ENCODE results near the gene CCNE1. TPM values are rescaled to one million over a fixed set of nuclear protein-coding genes. Genes with fewer than 3 reads are reported as not detected.
A peak's percentile ranks its signal among the peaks of the same experiment; 100 is the strongest.

Gene CCNE1
- total RNA-seq, result 3.6 TPM

- peak; percentile 92 for DNase-seq (ENCODE audit: low spot score)
Measured at GRCh38 chr19:29811125-29812079, at the start of gene CCNE1. Gene CCNE1 (plus strand): TSS chr19:29811991. CDS start chr19:29812556, 565 bp downstream.

GRCh38 chr19:29763196-29763595 is 48.6 kb upstream of the CCNE1 start:
- no peak for DNase-seq (ENCODE audit: low spot score)

GRCh38 chr19:29764361-29764760 is 47.4 kb upstream of the CCNE1 start:
- DNase-seq (ENCODE audit: low spot score), result no peak

DNA sequence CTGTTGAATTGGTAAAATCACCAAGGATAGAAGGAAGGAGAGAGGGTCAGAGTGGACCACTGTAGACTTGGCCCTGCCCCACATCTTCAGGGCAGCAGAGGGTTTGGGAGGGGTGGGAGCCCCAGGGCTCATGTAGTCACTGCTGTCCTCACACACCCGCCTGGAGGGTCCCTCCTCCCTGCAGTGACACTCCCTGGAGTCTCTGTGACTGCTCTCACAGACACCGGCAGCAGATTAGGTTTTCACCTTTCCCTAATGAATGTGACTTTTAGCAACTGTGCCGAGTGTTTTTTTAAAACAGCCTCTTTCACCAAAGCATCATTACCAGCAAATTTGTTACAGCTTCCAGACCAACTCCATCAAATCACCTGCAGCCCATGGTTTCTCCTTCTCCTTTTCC is 45.7 kb upstream of the CCNE1 start:
- no peak for DNase-seq (ENCODE audit: low spot score)

DNA sequence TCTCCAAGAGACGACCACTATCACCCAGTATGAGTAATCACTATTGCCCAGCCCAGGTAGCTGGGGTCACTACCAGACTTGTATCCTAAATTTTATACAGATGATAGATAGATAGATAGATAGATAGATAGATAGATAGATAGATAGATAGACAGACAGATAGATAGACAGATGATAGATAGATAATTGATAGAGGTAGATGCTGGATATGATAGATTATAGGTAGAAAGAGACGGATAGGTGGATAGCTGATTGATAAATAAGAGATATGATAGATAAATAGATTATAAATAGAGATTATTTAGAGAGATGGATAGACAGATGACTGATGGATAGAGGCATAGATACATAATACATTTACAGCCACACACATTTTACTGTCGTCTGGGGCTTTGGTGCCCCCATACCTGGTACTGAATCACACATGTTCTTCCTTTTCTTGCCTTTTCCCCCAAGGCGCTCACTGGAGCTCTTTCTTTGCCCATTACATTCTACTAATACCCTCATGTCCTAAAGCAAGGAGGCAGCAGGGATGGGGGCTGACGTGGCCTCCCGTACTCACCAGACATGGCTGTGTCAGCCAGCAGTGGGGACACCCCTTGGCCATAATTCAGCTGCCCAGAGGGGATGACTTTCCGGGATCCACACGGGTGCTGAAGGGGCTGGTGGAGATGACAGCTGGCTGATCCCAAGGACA is 44.6 kb upstream of the CCNE1 start:
- DNase-seq (ENCODE audit: low spot score), result no peak

DNA sequence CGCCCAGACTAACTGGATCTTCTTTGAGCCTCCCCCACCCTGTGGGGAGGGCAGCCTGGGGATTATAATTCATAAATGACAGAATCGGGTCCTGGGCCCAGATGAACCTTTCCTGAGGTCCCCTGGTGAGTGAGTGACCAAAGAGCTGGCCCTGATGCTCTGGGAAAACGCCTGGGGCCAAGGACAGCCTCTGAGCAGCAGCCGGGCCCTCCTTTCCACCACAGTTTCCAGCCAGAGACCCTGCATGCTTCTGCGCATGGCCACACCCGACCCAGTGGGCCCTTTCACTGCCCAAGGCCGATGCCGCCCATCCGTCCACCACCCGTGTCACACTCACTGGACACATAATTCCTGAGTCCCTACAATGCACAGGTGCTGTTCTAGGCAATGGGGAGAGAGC is 43.6 kb upstream of the CCNE1 start:
- DNase-seq (ENCODE audit: low spot score), result no peak

DNA sequence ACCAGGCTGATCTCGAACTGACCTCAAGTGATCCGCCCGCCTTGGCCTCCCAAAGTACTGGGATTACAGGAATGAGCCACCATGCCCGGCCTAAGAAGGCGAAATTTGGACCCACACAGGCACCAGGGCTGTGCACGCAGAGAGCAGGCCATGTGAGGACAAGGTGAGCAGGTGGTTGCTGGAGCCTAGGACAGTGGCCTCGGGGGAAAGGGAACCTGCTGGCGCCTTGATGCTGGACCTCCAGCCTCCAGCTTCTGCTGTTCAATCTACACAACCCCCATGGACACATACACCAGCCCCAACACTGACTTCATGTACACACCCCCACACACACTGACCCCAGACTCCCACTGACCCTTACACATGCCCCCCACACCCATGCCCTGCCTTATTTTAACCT is 41.8 kb upstream of the CCNE1 start:
- DNase-seq (ENCODE audit: low spot score), result no peak

DNA sequence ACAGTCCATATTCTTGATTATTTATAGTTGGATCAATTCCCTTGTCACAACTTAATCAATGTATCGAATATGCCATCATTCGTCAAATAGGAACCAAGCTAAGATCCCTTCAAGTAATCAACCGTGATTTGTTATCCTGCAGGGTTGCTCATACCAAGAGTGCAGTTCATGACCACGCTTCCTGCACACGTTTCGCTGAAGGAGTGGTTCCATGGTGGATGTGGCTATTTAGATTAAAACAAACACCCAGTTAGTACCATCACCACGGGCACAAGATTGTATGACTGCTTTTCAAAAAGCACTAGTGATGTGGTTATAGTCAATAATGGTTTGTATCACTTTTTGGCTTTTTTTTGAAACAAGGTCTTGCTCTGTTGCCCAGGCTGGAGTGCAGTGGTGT is 41.1 kb upstream of the CCNE1 start:
- DNase-seq (ENCODE audit: low spot score), result no peak

- DNase-seq (ENCODE audit: low spot score), result peak; percentile 60
Measured at GRCh38 chr19:29771708-29772414, 39.9 kb upstream of the CCNE1 start.

- DNase-seq (ENCODE audit: low spot score), result no peak
Measured at GRCh38 chr19:29772696-29773095, 39.1 kb upstream of the CCNE1 start.

GRCh38 chr19:29773141-29773540 is 38.6 kb upstream of the CCNE1 start:
- no peak for DNase-seq (ENCODE audit: low spot score)

DNA sequence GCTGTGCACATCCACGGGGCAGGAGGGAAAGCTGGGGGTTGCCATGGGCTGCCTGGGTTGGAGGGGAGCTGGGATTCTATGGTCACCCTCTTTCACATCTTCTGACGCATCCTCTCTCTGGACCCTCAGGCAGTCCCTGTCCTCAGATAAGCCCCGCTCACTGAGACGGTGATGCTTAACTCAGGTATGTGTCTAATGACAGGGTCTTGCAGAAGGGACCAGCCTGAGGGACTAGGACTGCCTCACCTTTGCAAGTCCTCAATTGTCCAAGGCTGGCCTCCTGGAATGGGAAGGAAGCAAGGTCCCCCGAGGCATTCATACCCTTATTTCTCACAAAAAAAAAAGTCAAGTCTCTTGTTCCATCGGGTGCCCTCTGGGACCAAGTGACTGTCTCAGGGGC is 37.7 kb upstream of the CCNE1 start:
- no peak for DNase-seq (ENCODE audit: low spot score)

GRCh38 chr19:29777781-29778309 is 33.9 kb upstream of the CCNE1 start:
- DNase-seq (ENCODE audit: low spot score), result no peak

DNA sequence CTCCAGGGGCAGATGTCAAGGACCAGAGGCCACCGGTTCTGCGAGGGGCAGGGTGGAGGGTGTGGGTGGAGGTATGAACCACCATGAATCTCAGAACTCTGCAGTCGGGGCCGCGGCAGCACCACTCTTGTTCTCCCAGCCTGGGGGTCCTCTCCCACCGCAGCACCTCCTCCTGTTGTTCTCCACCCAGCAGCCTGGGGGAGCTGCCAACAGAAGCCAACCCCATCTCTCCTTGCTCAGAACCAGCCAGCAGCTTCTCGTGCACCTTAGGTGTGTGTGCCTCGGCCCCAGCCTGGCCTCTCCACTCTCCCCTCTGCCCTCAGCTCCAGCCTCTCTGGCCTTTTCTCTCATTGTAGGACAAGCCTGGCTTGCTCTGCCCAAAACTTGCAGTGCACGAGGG is 31.9 kb upstream of the CCNE1 start:
- DNase-seq (ENCODE audit: low spot score), result no peak

DNA sequence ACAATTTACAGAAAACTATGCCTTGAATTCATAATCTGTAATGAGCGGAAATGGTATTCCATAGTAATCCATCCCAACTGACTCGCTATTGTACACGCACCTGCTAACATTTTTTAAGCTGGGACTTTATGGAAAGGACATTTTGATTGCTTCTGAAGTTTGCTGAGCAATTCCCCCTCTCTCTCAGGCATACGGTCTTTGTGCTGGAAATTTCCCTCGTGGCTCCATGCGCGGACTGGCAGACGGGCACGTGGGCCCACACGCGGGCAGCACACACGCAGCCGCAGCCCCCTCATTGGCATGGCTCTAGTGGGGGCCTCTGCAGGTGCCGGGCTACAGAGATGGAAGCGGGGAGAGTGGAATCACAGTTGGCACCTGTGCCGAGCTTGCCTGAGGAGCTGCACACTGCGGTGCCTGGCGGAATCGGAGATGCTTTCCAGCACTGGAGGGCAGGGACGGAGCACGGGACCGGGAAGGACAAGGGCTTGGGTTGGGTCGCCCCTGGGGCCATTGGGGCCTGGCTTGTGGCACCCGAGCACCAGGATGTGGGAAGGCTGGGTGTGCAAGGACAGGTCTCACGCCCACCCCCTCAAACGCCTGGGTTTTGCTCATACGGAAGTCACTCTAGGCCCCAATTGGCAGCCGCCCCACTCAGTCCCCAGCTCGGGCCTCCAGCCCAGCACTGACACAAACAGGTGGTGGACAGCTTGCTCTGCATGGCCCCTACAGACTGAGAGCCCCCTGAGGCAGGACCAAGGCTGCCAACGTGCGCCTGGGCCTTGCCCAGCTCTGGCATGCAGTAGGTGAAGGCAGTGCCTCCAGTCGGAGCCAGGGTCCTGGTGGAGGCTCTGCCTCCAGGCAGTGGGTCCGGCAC is 30.2 kb upstream of the CCNE1 start:
- no peak for DNase-seq (ENCODE audit: low spot score)

DNA sequence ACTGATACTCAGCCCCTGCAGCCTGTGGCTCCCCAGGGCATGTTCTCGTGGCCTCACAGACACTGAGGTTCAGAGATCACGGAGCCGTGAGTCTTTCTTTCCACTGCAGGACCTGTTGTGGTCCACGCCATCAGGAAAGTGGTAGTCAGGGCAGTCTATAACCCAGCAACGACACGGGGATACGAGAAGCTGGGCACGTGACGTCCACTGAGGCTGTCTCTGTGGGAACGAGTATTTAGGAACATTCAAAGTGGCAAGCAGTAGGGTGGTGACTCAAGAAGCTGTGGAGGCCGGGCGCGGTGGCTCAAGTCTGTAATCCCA is 29.6 kb upstream of the CCNE1 start:
- DNase-seq (ENCODE audit: low spot score), result no peak

DNA sequence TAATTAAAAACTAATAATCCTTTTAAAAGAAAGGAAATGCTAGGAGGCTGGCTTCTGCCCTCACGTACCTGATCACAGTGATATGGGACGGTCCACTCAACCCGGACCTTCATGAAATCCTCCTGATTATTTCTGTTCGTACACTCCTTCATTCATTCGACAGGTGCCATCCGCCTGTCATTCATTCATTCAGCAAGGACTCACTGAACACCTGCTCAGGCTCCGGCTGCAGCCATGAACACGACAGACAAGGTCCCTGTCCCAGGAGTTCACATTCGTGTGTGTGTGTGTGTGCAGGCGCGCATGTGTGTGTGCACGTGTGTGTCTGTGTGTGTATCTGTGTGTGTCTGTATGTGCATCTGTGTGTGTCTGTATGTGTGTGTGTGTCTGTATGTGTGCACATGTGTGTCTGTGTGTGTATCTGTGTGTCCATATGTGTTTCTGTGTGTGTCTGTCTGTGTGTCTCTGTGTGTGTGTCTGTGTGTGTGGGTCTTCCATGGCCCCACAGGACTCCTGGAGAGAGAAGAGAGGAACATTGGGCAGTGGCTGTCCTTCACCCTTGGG is 28.1 kb upstream of the CCNE1 start:
- DNase-seq (ENCODE audit: low spot score), result no peak

DNA sequence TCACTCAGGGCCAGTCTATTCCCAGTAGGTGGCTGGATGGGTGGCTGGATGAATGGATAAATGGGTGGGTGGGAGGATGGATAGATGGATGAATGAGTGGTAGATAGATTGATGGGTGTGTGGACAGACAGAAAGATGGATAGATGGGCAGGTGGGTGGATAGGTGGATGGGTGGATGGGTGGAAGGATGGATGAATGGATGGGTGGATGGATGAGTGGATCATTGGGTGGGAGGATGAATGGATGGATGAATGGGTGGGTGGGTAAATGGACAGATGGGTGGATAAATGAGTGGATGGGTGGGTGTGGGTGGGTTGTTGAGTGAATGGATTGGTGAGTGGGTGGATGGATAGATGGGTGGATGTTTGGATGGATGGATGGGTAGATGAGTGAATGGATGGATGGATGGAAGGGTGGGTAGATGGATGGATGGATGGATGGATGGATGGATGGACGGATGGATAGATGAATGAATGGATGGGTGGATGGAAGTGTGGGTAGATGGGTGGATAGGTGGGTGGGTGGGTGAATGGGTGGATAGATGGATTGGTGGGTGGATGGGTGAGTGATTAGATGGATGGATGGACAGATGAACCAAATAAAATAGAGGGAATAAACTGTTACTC is 27.1 kb upstream of the CCNE1 start:
- DNase-seq (ENCODE audit: low spot score), result no peak

DNA sequence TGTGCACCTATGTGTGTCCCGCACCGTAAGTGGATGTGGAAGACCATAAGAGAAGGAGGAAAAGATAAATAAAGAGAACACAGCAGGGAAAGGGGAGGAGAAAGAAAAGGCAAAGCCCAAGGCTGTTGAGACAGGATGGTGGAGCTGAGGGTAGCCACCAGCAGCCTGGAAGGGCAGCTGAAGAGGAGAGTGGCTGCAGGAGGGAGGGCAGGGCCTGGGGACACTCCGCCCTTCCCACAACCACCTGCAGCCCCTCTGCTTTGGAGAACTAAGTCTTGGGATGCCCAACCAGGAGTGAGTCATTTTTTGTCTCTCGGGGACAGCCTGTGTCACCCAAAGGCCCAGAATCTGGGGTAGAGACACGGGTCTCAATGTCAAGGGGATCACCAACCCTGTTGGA is 26.4 kb upstream of the CCNE1 start:
- DNase-seq (ENCODE audit: low spot score), result no peak

DNA sequence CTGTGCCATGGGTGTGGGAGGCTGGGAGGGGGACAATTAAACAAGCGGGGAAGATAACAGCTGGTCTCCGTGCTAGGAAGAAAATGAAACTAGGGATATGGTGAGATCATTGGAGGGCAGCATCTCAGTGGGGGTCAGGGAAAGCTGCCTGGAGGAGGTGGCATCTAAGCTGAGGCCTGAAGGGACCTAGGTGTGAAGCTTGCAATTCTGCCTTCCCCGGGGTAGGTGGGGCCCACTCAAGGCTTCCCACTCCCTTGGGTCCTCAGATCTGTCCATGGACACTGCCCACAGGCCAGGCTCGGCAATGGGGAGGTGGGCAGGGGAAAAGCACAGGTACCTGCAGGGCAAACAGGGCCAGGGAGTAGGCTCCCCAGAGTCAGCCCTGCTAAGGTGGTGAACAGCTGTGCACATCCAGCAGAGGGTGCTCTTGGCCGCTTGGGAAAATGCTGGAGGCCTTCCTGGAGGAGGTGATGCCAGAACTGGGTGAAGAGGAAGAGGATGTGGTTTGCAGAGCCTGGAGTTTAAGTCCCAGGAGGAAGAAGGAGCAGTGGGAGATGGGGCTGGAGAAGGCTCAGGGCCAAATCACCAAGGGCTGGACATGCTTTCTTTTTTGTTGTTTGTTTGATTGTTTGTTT is 25.7 kb upstream of the CCNE1 start:
- DNase-seq (ENCODE audit: low spot score), result no peak
